Peyer's patch (tissue), 4 donors: ENCODE results near the gene GCA. TPM values are rescaled to one million over a fixed set of nuclear protein-coding genes. Genes with fewer than 3 reads are reported as not detected.
A peak's percentile ranks its signal among the peaks of the same experiment; 100 is the strongest.

Source experiments
- DNase-seq, 3 donors: peaks; one replicate each; pipeline ENCODE4 v3.0.0-alpha.2; 2017 to 2019
- H3K27ac ChIP-seq, 4 donors: fragments of 200-600 bp; sonication (generic); one replicate each; pipeline ENCODE4 v1.5.1; 2016 to 2019
- H3K27me3 ChIP-seq, 2 donors: fragments of 200-600 bp; sonication (generic); one replicate each; pipeline ENCODE4 v1.5.1; 2019
- H3K36me3 ChIP-seq, 3 donors: fragments of 200-600 bp; sonication (generic); one replicate each; pipeline ENCODE4 v1.5.1; 2016 to 2019
- H3K4me1 ChIP-seq, 4 donors: fragments of 200-600 bp; sonication (generic); one replicate each; pipeline ENCODE4 v1.5.1; 2016 to 2019
- H3K4me3 ChIP-seq, 4 donors: fragments of 200-600 bp; sonication (generic); 1 replicate in 3 of 4; 2 replicates in 1 of 4; pipeline ENCODE4 v1.5.1; 2016 to 2019; ENCODE audit warnings: mild to moderate bottlenecking in 1 of 4
- H3K9me3 ChIP-seq, 4 donors: fragments of 200-600 bp; sonication (generic); one replicate each; pipeline ENCODE4 v1.5.1; 2016 to 2019; ENCODE audit warnings: mild to moderate bottlenecking in 1 of 4
- POLR2A ChIP-seq, 2 donors: fragments of 450-650 bp; IDR thresholded peaks; one replicate each; pipeline ENCODE4 v1.5.1; 2017; ENCODE audit warnings: antibody characterized with exemption in 2 of 2, mild to moderate bottlenecking in 2 of 2, moderate library complexity in 2 of 2
- total RNA-seq, 4 donors: library from RNA; depleted of rRNA; stranded (reverse); fragments of >200 nt; gene quantifications; one replicate each; pipeline ENCODE4 v1.1.0, GENCODE V29; 2016
- TF ChIP-seq, protein P1 (sequence below), 6 experiments: fragments of 450-650 bp in 4 of 6; fragments of 200-600 bp in 2 of 6; sonication (generic) in 1 of 6; IDR thresholded peaks; one replicate each; pipeline ENCODE4 v1.5.1; 2017 to 2019; ENCODE audit warnings: antibody characterized with exemption in 6 of 6, mild to moderate bottlenecking in 3 of 6, moderate library complexity in 1 of 6

GCA gene, protein sequence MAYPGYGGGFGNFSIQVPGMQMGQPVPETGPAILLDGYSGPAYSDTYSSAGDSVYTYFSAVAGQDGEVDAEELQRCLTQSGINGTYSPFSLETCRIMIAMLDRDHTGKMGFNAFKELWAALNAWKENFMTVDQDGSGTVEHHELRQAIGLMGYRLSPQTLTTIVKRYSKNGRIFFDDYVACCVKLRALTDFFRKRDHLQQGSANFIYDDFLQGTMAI
- 10 to 100 TPM; 17.9 to 25.6 (median 23.3) TPM for total RNA-seq

GRCh38 chr2:162343824-162344616 lies at the start of gene GCA:
Gene GCA, plus strand, starts transcription at chr2:162344132. Its CDS starts 117 bp downstream, at chr2:162344249.
- Histone ChIP-seq H3K27me3 (no peaks in the 10 kb centered on the region), H3K4me3 (peak within 1 kb of the TSS; percentile 65 to 93 (median 80)), H3K4me1 (no peaks in the 10 kb centered on the region), H3K27ac (peak within 1 kb of the TSS; percentile 81 to 91 (median 86)), H3K36me3 (no peaks in the 10 kb centered on the region), H3K9me3 (no peaks in the 10 kb centered on the region)
- TF ChIP-seq, protein P1, sequence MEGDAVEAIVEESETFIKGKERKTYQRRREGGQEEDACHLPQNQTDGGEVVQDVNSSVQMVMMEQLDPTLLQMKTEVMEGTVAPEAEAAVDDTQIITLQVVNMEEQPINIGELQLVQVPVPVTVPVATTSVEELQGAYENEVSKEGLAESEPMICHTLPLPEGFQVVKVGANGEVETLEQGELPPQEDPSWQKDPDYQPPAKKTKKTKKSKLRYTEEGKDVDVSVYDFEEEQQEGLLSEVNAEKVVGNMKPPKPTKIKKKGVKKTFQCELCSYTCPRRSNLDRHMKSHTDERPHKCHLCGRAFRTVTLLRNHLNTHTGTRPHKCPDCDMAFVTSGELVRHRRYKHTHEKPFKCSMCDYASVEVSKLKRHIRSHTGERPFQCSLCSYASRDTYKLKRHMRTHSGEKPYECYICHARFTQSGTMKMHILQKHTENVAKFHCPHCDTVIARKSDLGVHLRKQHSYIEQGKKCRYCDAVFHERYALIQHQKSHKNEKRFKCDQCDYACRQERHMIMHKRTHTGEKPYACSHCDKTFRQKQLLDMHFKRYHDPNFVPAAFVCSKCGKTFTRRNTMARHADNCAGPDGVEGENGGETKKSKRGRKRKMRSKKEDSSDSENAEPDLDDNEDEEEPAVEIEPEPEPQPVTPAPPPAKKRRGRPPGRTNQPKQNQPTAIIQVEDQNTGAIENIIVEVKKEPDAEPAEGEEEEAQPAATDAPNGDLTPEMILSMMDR (IDR thresholded peaks at IDR 0.05) = peak in 2 of 6 experiments; percentile 12 to 30
- TF ChIP-seq POLR2A (IDR thresholded peaks at IDR 0.05) = peak; percentile 52 to 61
- DNase-seq = peak; percentile 98 to 99 (median 99)

DNA sequence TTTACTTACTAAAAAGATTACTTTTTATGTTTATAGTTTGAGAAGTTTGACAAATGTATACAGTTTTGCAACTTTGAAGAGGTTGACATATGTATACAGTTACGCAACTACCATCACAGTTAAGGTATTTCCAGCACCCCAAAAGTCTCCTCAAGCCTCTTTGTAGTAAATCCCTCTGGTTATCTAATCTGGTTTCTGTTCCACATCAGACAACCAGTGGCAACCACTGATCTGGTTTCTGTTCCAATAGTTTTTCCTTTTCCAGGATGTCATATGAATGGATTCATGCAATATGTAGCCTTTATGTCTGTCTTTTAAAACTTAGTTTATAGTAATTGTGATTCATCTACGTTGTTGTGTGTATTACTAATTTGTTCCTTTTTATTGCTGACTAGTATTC lies 48.9 kb upstream of the GCA start:
- no peak for DNase-seq
- no peaks in the 10 kb centered on the region for H3K27me3 ChIP-seq
- H3K36me3 ChIP-seq = no peaks in the 10 kb centered on the region
- TF ChIP-seq, protein P1 (IDR thresholded peaks at IDR 0.05) = no peak
- no peak for TF ChIP-seq POLR2A (IDR thresholded peaks at IDR 0.05)
- H3K4me1 ChIP-seq = no peaks in the 10 kb centered on the region
- no peak overlapping the region for H3K27ac ChIP-seq
- no peak overlapping the region for H3K4me3 ChIP-seq
- H3K9me3 ChIP-seq = no peaks in the 10 kb centered on the region

- Histone ChIP-seq H3K27me3 (no peaks in the 10 kb centered on the region), H3K9me3 (no peaks in the 10 kb centered on the region), H3K36me3 (no peaks in the 10 kb centered on the region), H3K4me3 (no peak overlapping the region), H3K27ac (no peak overlapping the region), H3K4me1 (no peaks in the 10 kb centered on the region)
- no peak for TF ChIP-seq POLR2A (IDR thresholded peaks at IDR 0.05)
- TF ChIP-seq, protein P1 (IDR thresholded peaks at IDR 0.05) = peak; percentile 58 to 90 (median 80)
- peak in 2 of 3 donors; percentile 72 to 77 for DNase-seq
Observed at GRCh38 chr2:162297925-162298552, 45.9 kb upstream of the GCA start.

GRCh38 chr2:162298669-162299335 lies 45.1 kb upstream of the GCA start:
- TF ChIP-seq, protein P1 (IDR thresholded peaks at IDR 0.05) = no peak
- TF ChIP-seq POLR2A (IDR thresholded peaks at IDR 0.05) = no peak
- DNase-seq = no peak

GRCh38 chr2:162300266-162300665 lies 43.7 kb upstream of the GCA start:
- no peaks in the 10 kb centered on the region for H3K27me3 ChIP-seq
- peaks cover 0 to 5% (median 0%) of the 10 kb centered on the region in 3 donors for H3K36me3 ChIP-seq
- TF ChIP-seq, protein P1 (IDR thresholded peaks at IDR 0.05) = no peak
- TF ChIP-seq POLR2A (IDR thresholded peaks at IDR 0.05) = no peak
- DNase-seq = no peak
- no peaks in the 10 kb centered on the region for H3K4me1 ChIP-seq
- H3K9me3 ChIP-seq = no peaks in the 10 kb centered on the region
- H3K27ac ChIP-seq = no peak overlapping the region
- H3K4me3 ChIP-seq = no peak overlapping the region

More at GRCh38 chr2:162298669-162299335, 45.1 kb upstream of the GCA start:
- no peaks in the 10 kb centered on the region for H3K9me3 ChIP-seq
- no peaks in the 10 kb centered on the region for H3K36me3 ChIP-seq
- no peaks in the 10 kb centered on the region for H3K4me1 ChIP-seq
- H3K27ac ChIP-seq = no peak overlapping the region
- H3K4me3 ChIP-seq = no peak overlapping the region
- no peaks in the 10 kb centered on the region for H3K27me3 ChIP-seq
